ENCODE data around the gene DDA1. TPM values are rescaled to one million over a fixed set of nuclear protein-coding genes. Genes with fewer than 3 reads are reported as not detected.

DDA1 gene
- total and polyA plus RNA-seq, 9 of the 15 experiments (the other 6 are each of a cell fraction or from before 2014, with no cell fraction given): 1.4 to 83.8 (median 33.8) TPM

- FAIRE-seq (peak; percentile 81), ATAC-seq (peak; percentile 81), DNase-seq (ENCODE audit: extremely low read depth in 1 of 4, low spot score in 3 of 4) (peak; percentile 94 to 99 (median 96))
- no peak overlapping the region for H3K4me3 ChIP-seq
- CTCF ChIA-PET (ENCODE audit: low intra/inter-chr PET ratio): no interaction called here
- H3K79me2 ChIP-seq (ENCODE audit: control insufficient read depth, insufficient read depth, low read length): peaks cover 11% of the 10 kb centered on the region
- no peaks in the 10 kb centered on the region for H4K20me1 ChIP-seq (replicated peaks; ENCODE audit: control insufficient read depth, insufficient read depth, low read length)
- H3K4me2 ChIP-seq (ENCODE audit: insufficient read depth, low read length): peak overlapping the region; percentile 51
- H3K9me3 ChIP-seq (replicated peaks; ENCODE audit: control insufficient read depth, insufficient read depth, low read depth, low read length): no peaks in the 10 kb centered on the region
- H3K36me3 ChIP-seq (ENCODE audit: control insufficient read depth, insufficient read depth, low read length): peaks cover 8% of the 10 kb centered on the region; the same call in 1 of the 3 replicates
- peak overlapping the region; percentile 35; the same call in 1 of the 3 replicates for H3K27ac ChIP-seq (ENCODE audit: extremely low read depth, low read depth, low read length)
- H3K9me1 ChIP-seq (ENCODE audit: control insufficient read depth, insufficient read depth, low read length): peaks cover 6% of the 10 kb centered on the region
- WGBS (ENCODE audit: insufficient coverage, low coverage, missing lambda C conversion rate): 16% methylated on average over 14 of the region's 22 CpGs
- in situ Hi-C loops (cut with MboI): loop anchor here (5.0 kb wide), 1 partner anchor 217 kb away; no protein-coding TSS in a partner anchor
- intact Hi-C loops (cut with micrococcal nuclease): no loop called here
- no TSS peak for BruUV-seq (replicated peaks)
- H2AFZ ChIP-seq (ENCODE audit: low read depth, low read length): peak overlapping the region; percentile 96
- H3K4me1 ChIP-seq (replicated peaks in 1 of 2; ENCODE audit: control insufficient read depth in 2 of 2, insufficient read depth in 2 of 2, low read length in 2 of 2): peaks cover 13 to 49% of the 10 kb centered on the region in 2 experiments; a peak in 4 of 5 replicates
- POLR2A ChIA-PET: interaction anchor here (0.6 to 0.8 kb wide), 6 partner anchors 31 to 315 kb away, joined by 3 read pairs; no protein-coding TSS in a partner anchor
- no peaks in the 10 kb centered on the region for H3K27me3 ChIP-seq (ENCODE audit: control insufficient read depth in 2 of 2, insufficient read depth in 2 of 2, low read length in 2 of 2)
- H3K9ac ChIP-seq (ENCODE audit: insufficient read depth in 1 of 2, low read depth in 2 of 2, low read length in 2 of 2): peak overlapping the region in 1 of 2 experiments; percentile 84; a peak in 2 of 4 replicates
- TF ChIP-seq ZNF449 (CRISPR knock-in tag; IDR thresholded peaks at IDR 0.05) (no peak), BACH1 (tag; IDR thresholded peaks at IDR 0.05) (no peak), FOXP1 (CRISPR knock-in tag; IDR thresholded peaks at IDR 0.05) (no peak), ZNF431 (CRISPR knock-in tag; IDR thresholded peaks at IDR 0.05) (no peak), ZNF174 (CRISPR knock-in tag; IDR thresholded peaks at IDR 0.05) (no peak), E2F4 (CRISPR knock-in tag; IDR thresholded peaks at IDR 0.05; ENCODE audit: low read depth) (no peak), POLR2G (IDR thresholded peaks at IDR 0.05; ENCODE audit: low read depth, low read length) (peak; percentile 42; the same call in 1 of the 2 replicates), SMAD3 (CRISPR knock-in tag; conservative IDR thresholded peaks at IDR 0.05) (no peak), CHD2 (IDR thresholded peaks at IDR 0.05; ENCODE audit: low read depth, low read length) (peak; percentile 67), ZBTB7A (IDR thresholded peaks at IDR 0.05; ENCODE audit: borderline replicate concordance, control insufficient read depth, low read depth, low read length) (peak; percentile 58; the same call in 1 of the 2 replicates), XRCC5 (IDR thresholded peaks at IDR 0.05; ENCODE audit: low read depth, low read length) (no peak)
- TF ChIP-seq, protein P1, sequence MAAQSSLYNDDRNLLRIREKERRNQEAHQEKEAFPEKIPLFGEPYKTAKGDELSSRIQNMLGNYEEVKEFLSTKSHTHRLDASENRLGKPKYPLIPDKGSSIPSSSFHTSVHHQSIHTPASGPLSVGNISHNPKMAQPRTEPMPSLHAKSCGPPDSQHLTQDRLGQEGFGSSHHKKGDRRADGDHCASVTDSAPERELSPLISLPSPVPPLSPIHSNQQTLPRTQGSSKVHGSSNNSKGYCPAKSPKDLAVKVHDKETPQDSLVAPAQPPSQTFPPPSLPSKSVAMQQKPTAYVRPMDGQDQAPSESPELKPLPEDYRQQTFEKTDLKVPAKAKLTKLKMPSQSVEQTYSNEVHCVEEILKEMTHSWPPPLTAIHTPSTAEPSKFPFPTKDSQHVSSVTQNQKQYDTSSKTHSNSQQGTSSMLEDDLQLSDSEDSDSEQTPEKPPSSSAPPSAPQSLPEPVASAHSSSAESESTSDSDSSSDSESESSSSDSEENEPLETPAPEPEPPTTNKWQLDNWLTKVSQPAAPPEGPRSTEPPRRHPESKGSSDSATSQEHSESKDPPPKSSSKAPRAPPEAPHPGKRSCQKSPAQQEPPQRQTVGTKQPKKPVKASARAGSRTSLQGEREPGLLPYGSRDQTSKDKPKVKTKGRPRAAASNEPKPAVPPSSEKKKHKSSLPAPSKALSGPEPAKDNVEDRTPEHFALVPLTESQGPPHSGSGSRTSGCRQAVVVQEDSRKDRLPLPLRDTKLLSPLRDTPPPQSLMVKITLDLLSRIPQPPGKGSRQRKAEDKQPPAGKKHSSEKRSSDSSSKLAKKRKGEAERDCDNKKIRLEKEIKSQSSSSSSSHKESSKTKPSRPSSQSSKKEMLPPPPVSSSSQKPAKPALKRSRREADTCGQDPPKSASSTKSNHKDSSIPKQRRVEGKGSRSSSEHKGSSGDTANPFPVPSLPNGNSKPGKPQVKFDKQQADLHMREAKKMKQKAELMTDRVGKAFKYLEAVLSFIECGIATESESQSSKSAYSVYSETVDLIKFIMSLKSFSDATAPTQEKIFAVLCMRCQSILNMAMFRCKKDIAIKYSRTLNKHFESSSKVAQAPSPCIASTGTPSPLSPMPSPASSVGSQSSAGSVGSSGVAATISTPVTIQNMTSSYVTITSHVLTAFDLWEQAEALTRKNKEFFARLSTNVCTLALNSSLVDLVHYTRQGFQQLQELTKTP (IDR thresholded peaks at IDR 0.05; ENCODE audit: low read depth in 1 of 2, partially characterized antibody in 2 of 2): no peak
- TF ChIP-seq, protein P2, sequence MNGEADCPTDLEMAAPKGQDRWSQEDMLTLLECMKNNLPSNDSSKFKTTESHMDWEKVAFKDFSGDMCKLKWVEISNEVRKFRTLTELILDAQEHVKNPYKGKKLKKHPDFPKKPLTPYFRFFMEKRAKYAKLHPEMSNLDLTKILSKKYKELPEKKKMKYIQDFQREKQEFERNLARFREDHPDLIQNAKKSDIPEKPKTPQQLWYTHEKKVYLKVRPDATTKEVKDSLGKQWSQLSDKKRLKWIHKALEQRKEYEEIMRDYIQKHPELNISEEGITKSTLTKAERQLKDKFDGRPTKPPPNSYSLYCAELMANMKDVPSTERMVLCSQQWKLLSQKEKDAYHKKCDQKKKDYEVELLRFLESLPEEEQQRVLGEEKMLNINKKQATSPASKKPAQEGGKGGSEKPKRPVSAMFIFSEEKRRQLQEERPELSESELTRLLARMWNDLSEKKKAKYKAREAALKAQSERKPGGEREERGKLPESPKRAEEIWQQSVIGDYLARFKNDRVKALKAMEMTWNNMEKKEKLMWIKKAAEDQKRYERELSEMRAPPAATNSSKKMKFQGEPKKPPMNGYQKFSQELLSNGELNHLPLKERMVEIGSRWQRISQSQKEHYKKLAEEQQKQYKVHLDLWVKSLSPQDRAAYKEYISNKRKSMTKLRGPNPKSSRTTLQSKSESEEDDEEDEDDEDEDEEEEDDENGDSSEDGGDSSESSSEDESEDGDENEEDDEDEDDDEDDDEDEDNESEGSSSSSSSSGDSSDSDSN (IDR thresholded peaks at IDR 0.05; ENCODE audit: borderline replicate concordance in 1 of 2, low read depth in 2 of 2, low read length in 2 of 2): no peak
These were observed 19.9 kb upstream of the DDA1 start for GRCh38 chr19:17289489-17289888.

All from K562 (cell line).